ENCODE measurements around the gene RAB4B.
"Not testable (repeated sequence)": the region's sequence is repeated elsewhere in the genome, so short reads cannot be mapped to it uniquely, and the experiment has no call there.

GRCh38 chr19:40818480-40819399 lies 40.7 kb downstream of the RAB4B start:
- not testable (repeated sequence) for TF ChIP-seq GTF2I (CRISPR knock-in tag; conservative IDR thresholded peaks at IDR 0.05); ATF2 (CRISPR knock-in tag; IDR thresholded peaks at IDR 0.05; ENCODE audit: borderline replicate concordance, low read depth); ATF1 (CRISPR knock-in tag; IDR thresholded peaks at IDR 0.05); ESRRA (CRISPR knock-in tag; IDR thresholded peaks at IDR 0.05; ENCODE audit: borderline replicate concordance); CREB1 (CRISPR knock-in tag; IDR thresholded peaks at IDR 0.05); USF2 (CRISPR knock-in tag; IDR thresholded peaks at IDR 0.05)
